GM19455 (cell line): Measurements from ENCODE around the gene SERPINH1.

Experiments
- ATAC-seq: cut with Tn5 transposase; IDR thresholded peaks from one replicate; pipeline ENCODE4 v1.9.1; 2021; ENCODE audit not compliant: unreplicated experiment

SERPINH1 gene

DNA sequence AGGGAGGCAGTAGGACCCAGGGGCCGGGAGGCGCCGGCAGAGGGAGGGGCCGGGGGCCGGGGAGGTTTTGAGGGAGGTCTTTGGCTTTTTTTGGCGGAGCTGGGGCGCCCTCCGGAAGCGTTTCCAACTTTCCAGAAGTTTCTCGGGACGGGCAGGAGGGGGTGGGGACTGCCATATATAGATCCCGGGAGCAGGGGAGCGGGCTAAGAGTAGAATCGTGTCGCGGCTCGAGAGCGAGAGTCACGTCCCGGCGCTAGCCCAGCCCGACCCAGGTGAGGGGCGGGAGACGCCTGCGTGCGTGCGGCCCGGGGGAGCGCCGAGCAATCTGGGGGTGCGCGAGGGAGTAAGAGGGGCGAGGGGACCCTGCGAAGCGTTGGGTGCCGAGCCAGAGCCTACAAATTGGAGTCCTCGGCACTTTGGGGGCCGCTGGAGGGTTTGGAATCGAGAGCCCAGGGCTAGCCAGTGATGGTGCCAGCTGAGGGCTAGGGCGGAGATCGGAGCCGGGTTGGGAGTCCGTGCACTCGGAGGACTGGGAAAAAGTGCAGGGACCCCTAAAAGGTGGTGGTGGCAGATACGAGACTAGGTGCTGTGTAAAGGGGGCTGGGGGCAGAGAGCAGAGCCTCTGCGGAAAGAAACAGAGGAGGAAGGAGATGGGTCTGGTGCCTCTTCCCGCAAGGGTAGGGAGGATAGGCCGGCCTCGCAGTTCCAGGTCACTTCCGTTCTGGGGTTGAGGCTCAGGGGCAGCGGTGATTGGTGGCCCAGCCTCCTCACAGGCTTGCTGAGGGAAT, at the start of gene SERPINH1:
Gene SERPINH1 (plus strand): TSS at position 206 of the 788 bp plus-strand sequence. CDS start 4,097 bp downstream, outside the sequence.
- ATAC-seq: peak; percentile 83

DNA sequence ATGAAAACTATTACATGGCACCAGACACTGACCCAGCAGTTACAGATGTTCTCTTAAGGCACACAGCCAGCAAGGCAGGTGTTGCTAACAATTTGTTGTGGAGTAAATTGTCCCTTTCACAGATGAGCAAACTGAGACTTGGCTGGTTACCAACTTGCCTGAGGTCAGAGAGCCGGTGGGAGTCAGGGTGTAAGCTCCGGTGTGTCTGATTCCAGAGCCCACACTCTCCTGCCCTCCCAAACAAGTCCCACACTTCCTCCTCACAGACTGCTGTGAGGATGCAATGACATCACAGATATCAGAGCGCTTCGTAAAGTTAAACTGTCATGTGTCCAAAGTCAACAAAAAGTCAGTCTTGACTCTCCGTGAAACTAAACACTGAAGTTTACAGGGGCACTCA, 48.8 kb upstream of the SERPINH1 start:
- no peak for ATAC-seq

DNA sequence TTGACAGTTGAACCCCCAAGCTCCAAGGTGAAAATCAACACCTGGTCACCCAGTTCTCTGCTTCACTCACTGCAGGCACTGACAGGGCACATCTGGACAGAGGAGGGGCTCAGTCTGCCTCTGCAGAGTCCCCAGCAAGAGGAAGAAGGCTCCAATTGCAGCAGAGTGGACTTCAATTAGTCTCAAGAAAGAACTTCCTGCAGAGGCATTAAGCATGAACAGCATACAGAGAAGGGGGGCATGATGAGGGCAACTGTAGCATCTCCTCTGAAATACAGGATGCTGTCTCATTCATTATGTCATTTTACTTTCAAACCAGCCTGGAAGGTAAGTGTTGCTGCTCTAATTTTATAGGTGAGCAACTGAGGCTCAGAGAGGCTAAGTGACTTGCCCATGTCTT, 47.5 kb upstream of the SERPINH1 start:
- no peak for ATAC-seq

DNA sequence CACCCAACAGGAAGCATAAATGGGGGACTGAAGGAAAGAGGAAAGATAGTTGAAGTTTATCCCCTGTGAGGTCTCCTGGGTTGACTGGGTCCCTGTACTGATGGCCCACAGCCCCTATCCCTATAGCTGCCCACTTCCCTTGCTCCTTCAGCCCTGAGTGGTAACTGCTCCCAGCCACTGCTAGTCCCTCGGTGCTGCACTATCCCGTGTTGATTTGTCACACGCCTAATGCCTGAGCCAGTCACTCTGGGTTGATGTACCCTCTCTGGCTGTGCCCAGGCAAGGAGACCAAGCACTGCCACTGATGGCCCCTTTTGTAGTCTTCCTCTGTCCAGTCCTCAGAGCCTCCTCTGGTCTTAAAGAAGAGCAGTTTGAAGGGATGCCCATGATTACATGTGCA, 45.9 kb upstream of the SERPINH1 start:
- no peak for ATAC-seq

DNA sequence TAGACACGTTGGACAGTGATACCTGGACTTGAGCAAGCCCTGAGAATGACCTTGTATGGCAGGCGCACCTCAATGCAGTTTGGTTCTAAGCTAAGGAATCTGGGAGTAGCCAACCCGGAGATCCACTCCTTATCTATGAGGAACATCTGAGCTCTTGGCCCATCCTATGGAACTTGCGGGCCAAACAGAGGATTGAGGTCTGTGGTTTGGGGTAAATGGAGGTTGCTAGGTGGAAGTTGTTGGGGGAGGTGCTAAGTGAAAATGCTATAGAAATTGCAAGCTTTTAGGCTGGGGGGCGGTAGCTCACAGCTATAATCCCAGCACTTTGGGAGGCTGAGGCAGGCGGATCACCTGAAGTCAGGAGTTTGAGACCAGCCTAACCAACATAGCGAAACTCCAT, 45.2 kb upstream of the SERPINH1 start:
- no peak for ATAC-seq

DNA sequence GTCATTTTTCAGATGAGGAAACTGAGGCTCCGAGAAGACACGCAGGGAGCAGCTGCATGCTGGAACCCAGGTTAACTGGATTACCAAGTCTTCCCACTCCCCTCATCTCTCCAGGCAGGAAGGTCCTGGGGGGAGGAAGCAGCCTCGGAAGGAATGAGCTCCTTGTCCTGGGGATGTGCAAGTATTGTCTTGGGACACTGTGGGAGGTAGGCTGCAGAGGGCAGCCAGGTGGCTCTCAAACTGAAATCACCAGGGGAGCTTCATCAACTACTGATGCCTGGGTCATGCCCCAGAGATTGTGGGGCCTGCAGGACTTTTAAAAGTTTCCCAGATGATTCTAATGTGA, 43.9 kb upstream of the SERPINH1 start:
- ATAC-seq: no peak

DNA sequence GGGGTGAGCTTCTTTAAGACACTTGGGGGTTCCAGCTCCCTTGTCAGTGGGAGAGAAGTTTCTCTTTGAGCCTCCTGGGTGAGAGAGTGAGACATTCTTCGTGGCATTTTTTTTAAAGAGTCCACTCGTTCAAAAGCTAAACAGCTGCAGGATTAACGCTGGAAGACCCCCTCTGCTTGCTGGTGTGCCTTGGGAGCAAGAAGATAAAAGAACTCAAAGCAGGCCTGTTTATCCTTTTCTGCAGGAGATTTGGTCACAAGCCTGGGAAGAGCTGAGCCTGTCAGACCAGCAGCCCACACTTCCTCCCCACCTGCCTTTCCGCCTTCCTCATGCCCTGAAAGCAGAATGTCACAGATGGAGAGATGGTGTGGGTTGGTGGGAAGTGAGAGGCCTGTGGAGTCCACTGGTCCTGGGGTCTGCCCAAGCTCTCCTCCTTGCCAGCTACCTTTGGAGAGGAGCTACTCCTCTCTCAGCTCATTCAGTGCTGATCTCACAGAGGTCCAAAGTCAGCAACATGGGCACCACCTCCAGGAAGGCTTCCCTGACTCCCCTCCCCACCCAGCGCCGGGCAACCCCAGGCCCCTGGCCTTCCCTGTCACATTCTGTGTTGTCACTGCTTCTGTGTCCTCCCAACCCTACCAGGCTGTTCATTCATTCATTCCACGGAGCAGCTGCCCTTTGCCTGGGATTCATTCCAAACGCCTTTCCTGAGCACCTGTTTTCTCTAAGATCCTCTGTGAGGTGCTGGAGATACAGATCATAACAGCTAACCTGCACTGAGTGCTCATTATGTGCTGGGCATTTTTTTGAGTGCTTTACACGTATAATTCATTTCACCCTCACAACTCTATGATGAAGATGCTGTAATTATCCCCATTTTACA, 43.0 kb upstream of the SERPINH1 start:
- ATAC-seq: no peak

DNA sequence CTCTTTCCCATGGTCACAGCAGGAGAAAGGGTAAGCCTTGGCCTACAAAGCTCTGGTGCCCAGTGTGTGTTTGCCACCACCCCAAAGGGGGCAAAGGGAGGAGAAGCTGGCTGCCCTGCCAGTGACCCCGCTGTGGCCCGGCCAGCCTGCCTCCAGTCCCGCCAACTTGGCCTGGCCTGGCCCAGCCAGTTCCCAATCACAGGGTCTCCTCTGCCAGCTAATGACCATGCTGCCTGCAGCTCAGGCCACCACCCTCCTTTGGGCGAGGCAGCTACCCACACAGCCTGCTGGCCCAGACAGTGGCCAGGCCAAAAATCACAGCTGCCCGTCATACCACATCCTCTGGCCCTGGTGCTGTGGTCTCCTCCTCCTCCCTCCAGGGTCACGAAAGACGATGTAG, 41.4 kb upstream of the SERPINH1 start:
- ATAC-seq: no peak

DNA sequence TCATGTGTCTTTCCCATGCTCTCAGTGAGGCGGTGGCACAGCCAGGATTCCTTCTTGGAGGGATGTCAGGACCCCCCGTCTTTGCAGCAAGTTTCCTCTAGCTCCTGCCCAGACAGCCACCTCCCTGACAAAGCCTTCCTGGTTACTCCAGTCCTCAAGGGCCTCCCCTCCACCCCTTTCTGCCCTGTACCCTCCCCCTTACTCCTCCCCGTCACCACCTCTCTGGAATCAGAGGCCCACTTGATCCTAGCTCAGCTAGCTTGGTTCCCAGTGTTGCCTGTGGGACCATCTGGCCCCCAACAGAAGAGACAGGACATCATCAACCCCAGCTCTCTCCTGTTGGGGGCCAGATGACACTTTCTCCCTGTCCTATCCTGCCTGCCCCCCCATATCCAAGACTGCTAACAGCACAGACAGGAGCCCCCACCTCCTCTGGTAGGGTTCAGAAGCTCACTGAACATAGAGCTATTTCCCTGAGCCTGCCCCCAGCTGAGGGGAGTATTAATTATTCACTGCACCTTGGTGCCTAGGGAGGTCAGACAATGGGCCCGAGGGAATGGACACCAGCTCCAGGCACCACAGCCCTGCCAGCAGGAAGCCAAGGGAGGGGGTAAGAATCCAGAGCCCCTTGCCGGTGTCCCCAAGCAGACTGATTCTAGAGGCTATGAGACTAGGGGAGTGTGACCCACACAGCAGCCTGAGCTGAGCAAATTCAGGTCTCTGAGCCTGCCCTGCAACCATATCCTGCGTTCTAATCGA, 39.6 kb upstream of the SERPINH1 start:
- ATAC-seq: no peak

DNA sequence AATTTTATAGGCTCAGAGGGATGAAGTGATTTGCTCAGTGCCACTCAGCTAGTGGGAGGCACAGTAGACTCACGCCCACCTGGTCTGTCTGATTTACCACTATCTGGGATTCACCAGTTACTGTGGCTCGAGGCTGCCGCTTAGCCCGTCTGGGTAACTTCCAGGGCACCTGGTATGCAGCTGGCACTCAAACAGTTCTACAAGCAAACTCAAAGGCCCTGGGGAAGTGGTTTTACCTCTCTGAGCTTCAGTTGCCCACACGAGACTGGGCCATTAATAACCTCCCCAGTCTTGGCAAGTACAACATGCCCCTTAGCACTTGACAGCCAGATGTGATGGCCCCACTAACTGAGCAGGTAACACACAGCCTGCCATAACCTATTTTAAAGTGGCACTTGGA, 38.9 kb upstream of the SERPINH1 start:
- no peak for ATAC-seq

DNA sequence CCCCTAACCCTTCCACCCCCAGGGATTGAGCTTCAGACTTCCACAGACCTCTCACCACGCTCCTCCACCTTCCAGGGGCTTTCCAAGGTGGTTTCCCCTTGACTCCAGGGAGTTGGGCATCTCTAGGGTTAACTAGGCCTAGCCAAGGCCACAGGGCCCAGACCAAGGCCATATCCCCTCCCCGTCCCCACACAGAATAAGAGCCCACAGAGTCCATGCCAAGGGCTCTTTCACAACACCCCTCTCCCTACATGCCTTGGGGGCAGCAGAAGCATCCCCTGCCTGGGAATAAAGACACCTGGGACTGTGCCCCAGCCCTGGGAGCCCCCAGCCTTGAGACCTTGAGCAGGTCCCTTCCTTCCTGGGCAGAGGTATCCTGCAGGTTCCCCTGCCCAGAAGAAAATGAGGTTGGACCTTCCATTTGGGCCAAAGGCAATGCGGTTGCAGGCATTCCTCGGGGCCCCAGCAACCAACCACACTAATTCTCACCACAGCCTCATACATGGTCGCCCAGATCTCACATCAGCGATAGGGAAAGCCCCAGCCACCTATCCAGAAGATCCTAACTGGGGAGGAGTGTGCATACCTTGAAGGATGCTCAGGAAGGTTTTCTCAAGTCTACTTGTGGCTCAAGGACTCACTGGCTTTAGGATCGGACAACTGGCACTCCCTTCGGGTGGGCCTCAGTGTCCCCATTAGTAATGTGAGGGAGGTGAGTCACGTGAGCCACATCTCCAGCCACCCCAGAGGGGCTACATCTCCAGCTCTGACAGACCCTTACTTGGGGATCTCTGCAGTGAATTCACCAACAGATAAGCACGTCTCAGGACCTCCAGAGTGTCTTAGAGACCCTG, 38.0 kb upstream of the SERPINH1 start:
- ATAC-seq: no peak

DNA sequence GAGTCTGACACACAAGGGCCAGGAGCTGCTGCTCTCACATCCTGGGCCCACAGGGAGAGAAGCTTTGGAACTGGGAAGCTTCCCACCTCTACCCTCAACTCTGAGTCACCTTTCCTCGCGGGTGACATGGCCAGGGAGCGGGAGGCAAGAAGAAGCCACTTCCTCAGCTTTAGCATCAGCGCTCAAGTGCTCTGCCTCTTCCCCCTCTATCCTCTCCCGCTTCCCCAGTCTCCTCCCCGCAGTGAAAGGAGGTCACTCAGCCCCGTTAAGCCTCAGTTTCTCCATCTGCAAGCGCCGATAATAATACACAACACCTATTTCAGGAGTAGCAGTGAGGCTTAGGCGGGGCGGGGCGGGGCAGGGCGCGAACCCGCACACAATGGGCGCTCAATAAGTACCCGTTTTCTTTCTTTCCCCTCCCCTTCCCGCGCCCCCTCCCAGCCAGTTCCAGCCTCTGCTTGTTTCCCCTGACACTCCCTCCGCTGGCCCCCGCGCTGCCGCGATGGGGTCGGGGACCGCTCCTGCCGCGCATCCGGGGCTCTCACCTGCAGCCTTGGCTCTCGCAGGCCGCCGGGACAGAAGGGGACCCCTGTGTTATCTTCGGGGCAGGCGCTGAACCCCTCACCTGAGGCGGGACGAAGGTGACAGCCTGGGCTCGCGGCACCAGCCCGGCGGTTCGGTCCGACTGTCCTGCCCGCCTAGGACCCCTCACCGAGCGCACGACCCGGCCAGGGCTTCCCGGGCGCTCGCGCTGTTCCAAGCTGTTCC, 37.2 kb upstream of the SERPINH1 start:
- ATAC-seq: peak; percentile 10

DNA sequence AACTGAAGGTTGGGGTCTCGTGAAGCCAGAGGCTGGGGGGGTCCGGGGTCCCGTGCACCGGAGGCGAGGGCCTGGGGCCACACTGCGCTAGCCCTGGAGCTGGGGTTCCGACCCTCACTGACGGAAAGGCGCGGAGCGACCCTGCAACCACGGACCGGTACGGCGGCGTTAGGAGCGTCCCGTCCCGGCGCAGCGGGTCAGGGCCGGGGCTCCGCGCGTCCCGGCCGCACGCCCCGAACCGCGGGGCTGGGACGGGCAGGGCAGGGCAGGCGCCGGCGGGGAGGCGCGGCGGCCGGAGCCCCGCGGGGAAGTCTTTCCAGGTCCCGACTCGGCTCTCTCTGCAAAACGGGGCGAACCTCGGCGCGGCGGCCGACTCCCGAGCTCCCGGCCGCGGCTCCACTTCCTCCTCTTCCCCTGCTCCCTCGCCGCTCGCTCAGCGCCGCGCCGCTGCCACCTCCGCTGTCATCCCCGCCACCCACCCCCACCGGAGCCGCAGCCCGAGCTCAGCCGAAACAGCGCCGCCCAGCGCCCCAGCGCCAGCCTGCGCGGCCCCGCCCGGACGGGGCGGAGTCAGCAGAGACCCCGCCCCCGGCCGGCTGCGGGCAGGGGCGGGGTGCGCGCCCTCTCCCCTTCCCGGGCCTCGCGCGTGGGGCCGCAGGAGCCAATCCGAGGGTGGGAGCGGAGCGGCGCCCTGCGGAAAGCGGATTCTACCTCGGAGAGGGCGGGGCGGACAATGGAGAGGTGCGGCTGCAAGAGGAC, 36.4 kb upstream of the SERPINH1 start, which contains the start of gene GDPD5:
Gene GDPD5 (minus strand): TSS at position 509 of the 759 bp plus-strand sequence. CDS start 48,206 bp downstream, outside the sequence.
- peak; percentile 74 for ATAC-seq

DNA sequence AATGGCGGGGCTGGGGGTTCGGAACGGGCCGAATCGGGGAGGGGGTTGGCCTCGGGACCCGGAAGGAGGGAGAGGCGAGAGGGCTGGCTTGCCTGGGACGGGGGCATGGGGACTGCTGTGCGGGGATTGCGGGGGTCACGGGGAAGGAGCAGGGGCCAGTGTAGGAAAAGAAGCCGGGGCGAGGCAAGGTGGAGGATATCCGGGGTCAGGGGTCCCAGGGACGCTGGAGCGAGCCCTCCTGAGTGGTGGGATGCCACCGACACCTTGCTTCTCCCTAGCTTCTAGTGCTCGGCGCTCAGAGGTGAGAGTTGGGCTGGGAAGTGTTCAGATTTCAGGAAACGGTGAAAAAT, 35.9 kb upstream of the SERPINH1 start:
- ATAC-seq: no peak

DNA sequence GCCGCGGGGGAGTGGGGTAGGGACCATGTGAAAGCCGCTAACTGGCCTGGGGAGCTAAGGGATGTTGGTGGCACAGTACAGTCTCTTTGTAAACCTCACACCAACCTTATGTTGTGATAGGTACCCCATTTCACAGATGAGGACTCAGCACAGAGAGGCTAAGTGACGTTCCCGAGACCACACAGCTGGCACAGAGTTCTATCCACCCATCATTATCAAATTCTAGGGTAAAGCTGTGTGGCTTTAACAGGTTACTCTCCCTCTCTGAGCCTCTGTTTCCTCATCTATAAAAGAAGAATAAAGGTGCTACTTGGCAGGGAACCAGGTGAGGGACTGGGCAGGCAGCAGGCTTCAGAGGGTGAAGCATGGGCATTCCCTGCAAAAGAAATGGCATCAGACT, 34.9 kb upstream of the SERPINH1 start:
- no peak for ATAC-seq

DNA sequence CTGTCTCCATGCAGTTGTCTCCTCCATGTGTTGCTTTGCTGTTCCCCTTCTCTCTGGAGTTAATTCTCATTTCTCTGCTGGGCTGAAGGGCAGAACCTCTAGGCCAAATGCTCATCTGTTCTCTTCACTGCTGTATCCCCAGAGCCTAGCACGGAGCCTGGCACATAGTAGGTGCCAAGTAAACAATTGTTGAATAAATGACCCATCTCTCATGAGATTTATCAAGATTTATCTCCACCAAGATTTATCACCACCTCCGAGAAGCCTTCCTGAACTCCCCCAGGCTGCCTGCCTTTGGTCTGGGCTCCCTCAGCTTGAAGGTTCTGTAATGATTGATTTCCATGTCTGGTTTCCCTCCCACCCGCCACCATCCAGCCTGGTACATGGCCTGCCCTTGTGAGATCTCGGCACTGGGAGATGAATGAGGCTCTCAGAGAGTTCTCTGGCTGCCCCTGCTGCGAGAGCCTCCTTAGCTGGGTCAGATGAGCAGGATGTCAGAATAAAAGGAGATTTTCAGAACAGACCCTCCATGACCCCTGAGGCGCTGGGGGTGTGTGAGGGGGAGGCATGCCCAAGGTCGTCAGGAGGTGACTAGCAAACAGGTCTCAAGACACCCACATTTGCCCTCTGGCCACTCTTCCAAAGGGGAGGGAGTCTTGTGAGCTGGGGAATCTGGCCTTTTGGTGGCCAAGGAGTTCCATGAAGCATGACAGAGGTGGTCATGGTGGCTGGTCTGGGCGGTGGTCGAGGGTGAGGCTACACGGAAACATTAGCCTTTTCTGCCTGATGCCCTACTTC, 33.9 kb upstream of the SERPINH1 start:
- no peak for ATAC-seq

DNA sequence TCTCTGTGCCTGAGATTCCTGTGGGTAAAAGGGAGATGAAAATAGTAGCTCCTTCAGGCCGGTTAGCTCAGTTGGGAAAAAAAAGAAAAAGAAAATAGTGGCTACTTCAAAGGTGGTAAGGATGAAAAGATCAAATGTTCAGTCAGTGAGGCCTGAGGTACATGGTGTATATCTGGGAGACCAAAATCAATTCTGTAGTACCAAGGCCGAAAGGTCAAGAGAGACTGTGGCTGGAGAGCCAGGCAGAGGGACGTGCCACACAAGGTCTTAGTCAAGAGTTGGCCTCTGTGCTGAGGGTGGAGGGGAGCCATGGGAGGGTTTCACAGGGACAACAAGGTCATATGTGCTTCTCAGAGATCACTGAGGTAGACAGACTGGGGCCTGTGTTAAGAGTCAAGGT, 31.5 kb upstream of the SERPINH1 start:
- ATAC-seq: no peak

DNA sequence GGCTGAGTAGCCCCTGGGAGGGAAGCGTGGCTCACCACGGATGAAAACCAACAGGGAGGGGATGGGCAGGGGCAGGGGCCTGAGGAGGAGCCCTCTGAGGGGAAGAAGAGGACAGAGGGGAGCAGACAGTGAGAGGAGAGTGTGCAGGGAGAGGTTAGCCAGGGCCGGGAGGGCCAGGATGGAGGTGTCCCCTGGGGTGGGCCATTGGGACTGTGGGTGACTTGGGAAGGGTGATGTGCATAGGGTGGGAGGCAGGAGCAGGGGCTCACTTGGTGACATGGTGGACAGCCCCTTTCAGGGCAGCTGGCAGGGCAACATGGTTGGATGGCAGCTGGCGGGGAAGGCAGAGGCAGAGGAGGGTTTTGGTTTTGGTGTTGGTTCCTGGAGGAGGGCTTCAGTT, 30.7 kb upstream of the SERPINH1 start:
- no peak for ATAC-seq
